ENCODE data around the gene PCDHGB5.
"Not testable (repeated sequence)": the region's sequence is repeated elsewhere in the genome, so short reads cannot be mapped to it uniquely, and the experiment has no call there.

Gene PCDHGB5

DNA sequence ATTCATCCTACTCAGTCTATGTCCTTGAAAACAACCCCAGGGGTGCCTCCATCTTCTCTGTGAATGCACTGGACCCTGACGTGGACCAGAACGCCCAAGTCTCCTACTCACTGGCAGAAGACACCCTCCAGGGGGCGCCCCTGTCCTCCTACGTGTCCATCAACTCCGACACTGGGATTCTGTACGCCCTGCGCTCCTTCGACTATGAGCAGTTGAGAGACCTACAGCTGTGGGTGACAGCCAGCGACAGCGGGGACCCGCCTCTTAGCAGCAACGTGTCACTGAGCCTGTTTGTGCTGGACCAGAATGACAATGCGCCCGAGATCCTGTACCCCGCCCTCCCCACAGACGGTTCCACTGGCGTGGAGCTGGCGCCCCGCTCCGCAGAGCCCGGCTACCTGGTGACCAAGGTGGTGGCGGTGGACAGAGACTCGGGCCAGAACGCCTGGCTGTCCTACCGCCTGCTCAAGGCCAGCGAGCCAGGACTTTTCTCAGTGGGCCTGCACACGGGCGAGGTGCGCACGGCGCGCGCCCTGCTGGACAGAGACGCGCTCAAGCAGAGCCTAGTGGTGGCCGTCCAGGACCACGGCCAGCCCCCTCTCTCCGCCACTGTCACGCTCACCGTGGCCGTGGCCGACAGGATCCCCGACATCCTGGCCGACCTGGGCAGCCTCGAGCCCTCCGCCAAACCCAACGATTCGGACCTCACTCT lies 22.1 kb upstream of the PCDHGB5 start:
- DNase-seq (ENCODE audit: low read depth in 2 of 2): not testable (repeated sequence)

DNA sequence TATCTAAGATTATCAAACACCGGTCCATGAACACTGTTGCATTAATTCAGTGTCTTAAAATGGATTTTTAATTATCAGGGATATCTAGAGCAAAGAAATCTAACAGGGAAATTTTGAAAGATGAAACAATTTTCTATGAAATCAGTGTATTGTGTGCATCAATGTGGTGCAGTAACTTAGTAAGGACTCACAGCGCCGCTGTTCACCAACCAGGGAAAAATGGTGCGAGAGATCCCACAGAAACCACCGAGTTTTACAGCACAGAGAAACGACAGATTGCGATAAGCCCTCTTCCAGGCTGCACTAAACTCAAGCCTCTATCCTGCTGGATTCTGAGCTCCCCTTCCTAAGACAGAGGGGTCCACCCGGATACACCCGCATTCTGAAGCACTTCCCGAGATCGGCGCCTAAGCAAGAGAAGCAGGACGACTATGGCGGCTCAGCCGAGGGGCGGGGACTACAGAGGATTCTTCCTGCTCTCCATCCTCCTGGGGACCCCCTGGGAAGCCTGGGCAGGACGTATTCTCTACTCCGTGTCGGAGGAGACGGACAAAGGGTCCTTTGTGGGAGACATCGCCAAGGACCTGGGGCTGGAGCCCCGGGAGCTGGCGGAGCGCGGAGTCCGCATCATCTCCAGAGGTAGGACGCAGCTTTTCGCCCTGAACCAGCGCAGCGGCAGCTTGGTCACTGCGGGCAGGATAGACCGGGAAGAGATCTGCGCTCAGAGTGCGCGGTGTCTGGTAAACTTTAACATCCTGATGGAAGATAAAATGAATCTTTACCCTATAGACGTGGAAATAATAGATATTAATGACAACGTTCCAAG lies 15.1 kb upstream of the PCDHGB5 start, which contains the start of gene PCDHGA7:
TSS of gene PCDHGA7 (plus strand) at position 274 of the 826 bp plus-strand sequence. CDS start at position 432, 158 bp downstream.
- no peak for DNase-seq (ENCODE audit: low read depth in 2 of 2)

DNA sequence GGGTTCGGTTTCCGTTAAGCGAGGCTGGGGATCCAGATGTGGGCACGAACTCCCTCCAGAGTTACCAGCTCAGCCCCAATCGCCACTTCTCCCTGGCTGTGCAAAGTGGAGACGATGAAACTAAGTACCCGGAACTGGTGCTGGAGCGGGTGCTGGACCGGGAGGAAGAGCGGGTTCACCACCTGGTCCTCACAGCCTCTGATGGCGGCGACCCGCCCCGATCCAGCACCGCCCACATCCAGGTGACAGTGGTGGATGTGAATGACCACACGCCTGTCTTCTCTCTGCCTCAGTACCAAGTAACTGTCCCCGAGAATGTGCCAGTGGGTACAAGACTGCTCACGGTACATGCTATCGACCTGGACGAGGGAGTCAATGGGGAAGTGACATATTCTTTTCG lies 14.4 kb upstream of the PCDHGB5 start:
- no peak for DNase-seq (ENCODE audit: low read depth in 2 of 2)

DNA sequence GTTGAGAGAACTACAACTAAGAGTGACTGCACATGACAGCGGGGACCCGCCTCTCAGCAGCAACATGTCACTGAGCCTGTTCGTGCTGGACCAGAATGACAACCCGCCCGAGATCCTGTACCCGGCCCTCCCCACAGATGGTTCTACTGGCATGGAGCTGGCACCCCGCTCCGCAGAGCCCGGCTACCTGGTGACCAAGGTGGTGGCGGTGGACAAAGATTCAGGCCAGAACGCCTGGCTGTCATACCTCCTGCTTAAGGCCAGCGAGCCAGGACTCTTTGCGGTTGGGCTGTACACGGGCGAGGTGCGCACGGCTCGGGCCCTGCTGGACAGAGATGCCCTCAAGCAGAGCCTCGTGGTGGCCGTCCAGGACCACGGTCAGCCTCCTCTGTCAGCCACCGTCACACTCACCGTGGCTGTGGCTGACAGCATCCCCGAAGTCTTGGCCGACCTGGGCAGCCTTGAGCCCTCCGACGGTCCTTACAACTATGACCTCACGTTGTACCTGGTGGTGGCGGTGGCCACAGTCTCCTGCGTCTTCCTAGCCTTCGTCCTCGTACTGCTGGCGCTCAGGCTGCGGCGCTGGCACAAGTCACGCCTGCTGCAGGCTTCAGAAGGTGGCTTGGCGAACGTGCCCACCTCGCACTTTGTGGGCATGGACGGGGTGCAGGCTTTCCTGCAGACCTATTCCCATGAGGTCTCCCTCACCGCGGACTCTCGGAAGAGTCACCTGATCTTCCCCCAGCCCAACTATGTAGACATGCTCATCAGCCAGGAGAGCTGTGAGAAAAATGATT lies 13.1 kb upstream of the PCDHGB5 start:
- DNase-seq (ENCODE audit: low read depth in 2 of 2): no peak

DNA sequence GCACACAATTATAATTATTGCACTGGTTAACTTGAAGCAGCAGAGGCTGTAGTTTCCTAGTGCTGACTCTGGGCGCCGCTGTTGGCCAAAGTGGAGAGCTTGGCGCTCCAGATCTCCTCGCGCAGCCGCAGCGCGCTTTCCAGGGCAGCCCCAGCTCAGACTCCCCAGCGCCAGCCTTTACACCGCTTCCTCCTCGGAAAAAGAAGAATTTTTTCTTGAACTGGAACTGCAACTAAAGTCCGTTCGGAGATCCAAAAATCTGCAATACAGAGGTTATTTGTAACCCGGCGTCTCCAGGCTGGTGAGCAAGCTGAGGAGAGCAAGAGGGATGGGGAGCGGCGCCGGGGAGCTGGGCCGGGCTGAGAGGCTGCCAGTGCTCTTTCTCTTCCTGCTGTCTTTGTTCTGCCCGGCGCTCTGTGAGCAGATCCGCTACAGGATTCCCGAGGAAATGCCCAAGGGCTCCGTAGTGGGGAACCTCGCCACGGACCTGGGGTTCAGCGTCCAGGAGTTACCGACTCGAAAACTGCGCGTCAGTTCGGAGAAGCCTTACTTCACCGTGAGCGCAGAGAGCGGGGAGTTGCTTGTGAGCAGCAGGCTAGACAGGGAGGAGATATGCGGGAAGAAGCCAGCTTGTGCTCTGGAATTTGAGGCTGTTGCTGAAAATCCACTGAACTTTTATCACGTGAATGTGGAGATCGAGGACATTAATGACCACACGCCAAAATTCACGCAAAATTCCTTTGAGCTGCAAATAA lies 10.0 kb upstream of the PCDHGB5 start, which contains the start of gene PCDHGB4:
TSS of gene PCDHGB4 (plus strand) at position 142 of the 755 bp plus-strand sequence. CDS start at position 329, 187 bp downstream.
- not testable (repeated sequence) for DNase-seq (ENCODE audit: low read depth in 2 of 2)

DNA sequence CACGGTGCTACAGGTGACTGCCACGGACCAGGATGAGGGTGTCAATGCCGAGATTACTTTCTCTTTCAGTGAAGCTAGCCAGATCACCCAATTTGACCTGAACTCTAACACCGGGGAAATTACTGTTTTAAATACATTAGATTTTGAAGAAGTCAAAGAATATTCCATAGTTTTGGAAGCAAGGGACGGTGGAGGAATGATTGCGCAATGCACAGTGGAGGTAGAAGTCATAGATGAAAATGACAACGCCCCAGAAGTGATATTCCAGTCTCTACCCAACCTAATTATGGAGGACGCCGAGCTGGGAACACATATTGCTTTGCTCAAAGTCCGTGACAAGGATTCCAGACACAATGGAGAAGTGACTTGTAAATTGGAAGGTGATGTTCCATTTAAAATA lies 9.1 kb upstream of the PCDHGB5 start:
- DNase-seq (ENCODE audit: low read depth in 2 of 2): no peak

DNA sequence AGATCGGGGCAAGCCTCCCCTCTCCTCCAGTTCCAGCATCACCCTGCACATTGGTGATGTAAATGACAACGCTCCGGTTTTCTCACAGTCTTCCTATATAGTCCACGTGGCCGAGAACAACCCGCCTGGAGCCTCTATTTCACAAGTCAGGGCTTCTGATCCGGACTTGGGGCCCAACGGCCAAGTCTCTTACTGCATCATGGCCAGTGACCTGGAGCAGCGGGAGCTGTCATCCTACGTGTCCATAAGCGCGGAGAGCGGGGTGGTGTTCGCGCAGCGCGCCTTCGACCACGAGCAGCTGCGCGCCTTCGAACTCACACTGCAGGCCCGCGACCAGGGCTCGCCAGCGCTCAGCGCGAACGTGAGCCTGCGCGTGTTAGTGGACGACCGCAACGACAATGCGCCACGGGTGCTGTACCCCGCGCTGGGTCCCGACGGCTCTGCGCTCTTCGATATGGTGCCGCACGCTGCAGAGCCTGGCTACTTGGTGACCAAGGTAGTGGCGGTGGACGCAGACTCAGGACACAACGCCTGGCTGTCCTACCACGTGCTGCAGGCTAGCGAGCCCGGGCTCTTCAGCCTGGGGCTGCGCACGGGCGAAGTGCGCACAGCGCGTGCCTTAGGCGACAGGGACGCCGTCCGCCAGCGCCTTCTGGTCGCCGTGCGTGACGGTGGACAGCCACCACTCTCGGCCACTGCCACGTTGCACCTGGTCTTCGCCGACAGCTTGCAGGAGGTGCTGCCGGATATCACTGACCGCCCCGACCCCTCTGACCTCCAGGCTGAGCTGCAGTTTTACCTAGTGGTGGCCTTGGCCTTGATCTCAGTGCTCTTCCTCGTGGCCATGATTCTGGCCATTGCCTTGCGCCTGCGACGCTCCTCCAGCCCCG lies 8.3 kb upstream of the PCDHGB5 start:
- no peak for DNase-seq (ENCODE audit: low read depth in 2 of 2)

DNA sequence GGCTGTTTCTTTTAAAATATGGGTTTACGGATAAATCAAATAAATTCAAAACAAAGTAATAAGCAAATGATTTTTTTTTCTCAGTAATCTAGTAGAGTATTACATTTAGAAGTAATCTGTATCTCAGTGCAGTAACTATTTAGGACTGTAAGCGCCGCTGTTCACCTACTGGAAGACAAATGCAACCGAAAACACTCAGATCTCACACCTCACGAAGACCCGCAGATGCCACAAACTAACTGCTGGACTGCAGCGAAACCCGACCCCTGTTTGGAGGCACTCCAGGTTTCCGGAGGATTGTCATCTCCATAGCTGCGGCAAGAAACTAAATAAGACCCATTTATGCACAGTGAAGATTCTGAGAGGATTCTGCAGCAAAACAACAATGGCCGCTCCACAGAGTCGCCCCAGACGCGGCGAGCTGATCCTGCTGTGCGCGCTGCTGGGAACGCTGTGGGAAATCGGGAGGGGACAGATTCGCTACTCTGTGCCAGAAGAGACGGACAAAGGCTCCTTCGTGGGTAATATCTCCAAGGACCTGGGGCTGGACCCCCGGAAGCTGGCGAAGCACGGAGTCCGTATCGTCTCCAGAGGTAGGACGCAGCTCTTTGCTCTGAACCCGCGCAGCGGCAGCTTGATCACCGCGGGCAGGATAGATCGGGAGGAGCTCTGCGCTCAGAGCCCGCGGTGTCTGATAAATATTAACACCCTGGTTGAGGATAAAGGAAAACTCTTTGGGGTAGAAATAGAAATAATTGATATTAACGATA lies 5.1 kb upstream of the PCDHGB5 start, which contains the start of gene PCDHGA8:
TSS of gene PCDHGA8 (plus strand) at position 205 of the 770 bp plus-strand sequence. CDS start at position 386, 181 bp downstream.
- no peak for DNase-seq (ENCODE audit: low read depth in 2 of 2)

DNA sequence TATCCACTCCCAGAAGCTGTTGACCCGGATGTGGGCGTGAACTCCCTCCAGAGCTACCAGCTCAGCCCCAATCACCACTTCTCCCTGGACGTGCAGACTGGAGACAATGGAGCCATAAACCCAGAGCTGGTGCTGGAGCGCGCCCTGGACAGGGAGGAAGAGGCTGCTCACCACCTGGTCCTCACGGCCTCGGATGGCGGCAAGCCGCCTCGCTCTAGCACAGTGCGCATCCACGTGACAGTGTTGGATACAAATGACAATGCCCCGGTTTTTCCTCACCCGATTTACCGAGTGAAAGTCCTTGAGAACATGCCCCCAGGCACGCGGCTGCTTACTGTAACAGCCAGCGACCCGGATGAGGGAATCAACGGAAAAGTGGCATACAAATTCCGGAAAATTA lies 4.5 kb upstream of the PCDHGB5 start:
- no peak for DNase-seq (ENCODE audit: low read depth in 2 of 2)

DNA sequence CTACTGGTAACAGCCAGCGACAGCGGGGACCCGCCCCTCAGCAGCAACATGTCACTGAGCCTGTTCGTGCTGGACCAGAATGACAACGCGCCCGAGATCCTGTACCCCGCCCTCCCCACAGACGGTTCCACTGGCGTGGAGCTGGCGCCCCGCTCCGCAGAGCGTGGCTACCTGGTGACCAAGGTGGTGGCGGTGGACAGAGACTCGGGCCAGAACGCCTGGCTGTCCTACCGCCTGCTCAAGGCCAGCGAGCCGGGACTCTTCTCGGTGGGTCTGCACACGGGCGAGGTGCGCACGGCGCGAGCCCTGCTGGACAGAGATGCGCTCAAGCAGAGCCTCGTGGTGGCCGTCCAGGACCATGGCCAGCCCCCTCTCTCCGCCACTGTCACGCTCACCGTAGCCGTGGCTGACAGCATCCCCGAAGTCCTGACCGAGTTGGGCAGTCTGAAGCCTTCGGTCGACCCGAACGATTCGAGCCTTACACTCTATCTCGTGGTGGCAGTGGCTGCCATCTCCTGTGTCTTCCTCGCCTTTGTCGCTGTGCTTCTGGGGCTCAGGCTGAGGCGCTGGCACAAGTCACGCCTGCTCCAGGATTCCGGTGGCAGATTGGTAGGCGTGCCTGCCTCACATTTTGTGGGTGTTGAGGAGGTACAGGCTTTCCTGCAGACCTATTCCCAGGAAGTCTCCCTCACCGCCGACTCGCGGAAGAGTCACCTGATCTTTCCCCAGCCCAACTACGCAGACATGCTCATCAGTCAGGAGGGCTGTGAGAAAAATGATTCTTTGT lies 3.2 kb upstream of the PCDHGB5 start:
- DNase-seq (ENCODE audit: low read depth in 2 of 2): not testable (repeated sequence)

DNA sequence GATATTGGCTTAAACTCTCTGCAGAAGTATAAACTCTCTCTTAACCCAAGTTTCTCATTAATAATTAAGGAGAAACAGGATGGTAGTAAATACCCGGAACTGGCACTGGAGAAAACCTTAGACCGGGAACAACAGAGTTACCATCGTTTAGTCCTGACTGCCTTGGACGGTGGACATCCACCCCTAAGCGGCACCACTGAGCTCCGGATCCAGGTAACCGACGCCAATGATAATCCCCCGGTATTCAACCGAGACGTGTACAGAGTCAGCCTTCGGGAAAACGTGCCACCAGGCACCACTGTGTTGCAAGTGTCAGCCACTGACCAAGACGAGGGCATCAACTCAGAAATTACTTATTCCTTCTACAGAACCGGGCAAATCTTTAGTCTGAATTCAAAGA lies 861 bp downstream of the PCDHGB5 start:
- no peak for DNase-seq (ENCODE audit: low read depth in 2 of 2)

DNA sequence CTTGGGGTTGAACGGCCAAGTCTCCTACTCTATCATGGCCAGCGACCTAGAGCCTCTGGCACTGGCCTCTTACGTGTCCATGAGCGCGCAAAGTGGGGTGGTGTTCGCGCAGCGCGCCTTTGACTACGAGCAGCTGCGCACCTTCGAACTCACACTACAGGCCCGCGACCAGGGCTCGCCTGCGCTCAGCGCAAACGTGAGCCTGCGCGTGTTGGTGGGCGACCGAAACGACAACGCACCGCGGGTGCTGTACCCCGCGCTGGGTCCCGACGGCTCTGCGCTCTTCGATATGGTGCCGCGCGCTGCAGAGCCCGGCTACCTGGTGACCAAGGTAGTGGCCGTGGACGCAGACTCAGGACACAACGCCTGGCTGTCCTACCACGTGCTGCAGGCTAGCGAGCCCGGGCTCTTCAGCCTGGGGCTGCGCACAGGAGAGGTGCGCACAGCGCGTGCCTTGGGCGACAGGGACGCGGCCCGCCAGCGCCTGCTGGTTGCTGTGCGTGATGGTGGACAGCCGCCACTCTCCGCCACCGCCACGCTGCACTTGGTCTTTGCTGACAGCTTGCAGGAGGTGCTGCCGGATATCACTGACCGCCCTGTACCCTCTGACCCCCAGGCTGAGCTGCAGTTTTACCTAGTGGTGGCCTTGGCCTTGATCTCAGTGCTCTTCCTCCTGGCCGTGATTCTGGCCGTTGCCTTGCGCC lies 2.0 kb downstream of the PCDHGB5 start:
- no peak for DNase-seq (ENCODE audit: low read depth in 2 of 2)

DNA sequence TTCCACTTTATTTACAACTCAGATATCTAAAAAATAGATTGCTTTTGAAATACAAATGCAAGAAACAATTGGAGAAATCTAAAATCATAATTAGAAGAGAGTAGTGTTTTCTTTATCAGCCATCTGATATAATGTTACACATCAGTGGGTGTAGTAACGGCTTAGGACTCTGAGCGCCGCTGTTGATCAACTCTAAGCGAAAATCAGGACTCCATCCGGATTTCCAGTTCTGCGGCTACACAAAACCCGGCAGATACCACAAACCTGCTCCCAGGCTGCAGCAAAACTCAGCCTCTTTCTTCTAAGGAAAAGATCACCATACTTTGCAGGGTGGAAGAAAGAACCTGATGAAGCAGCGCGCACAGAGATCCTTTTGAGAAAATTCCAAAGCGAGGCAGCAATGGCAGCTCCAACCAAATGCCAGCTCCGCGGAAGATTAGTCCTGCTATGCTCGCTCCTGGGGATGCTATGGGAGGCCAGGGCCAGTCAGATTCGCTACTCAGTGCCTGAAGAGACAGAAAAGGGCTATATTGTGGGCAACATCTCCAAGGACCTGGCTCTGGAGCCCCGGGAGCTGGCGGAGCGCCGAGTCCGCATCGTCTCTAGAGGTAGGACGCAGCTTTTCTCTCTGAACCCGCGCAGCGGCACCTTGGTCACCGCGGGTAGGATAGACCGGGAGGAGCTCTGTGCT lies 5.0 kb downstream of the PCDHGB5 start, which contains the start of gene PCDHGA9:
TSS of gene PCDHGA9 (plus strand) at position 226 of the 691 bp plus-strand sequence. CDS start at position 401, 175 bp downstream.
- DNase-seq (ENCODE audit: low read depth in 2 of 2): no peak

DNA sequence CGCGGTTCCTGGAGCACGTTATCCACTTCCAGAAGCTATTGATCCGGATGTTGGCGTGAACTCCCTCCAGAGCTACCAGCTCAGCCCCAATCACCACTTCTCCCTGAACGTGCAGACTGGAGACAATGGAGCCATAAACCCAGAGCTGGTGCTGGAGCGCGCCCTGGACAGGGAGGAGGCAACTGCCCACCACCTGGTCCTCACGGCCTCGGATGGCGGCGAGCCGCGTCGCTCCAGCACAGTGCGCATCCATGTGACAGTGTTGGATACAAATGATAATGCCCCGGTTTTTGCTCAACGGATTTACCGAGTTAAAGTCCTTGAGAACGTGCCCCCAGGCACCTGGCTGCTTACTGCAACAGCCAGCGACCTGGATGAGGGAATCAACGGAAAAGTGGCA lies 5.6 kb downstream of the PCDHGB5 start:
- DNase-seq (ENCODE audit: low read depth in 2 of 2): no peak

DNA sequence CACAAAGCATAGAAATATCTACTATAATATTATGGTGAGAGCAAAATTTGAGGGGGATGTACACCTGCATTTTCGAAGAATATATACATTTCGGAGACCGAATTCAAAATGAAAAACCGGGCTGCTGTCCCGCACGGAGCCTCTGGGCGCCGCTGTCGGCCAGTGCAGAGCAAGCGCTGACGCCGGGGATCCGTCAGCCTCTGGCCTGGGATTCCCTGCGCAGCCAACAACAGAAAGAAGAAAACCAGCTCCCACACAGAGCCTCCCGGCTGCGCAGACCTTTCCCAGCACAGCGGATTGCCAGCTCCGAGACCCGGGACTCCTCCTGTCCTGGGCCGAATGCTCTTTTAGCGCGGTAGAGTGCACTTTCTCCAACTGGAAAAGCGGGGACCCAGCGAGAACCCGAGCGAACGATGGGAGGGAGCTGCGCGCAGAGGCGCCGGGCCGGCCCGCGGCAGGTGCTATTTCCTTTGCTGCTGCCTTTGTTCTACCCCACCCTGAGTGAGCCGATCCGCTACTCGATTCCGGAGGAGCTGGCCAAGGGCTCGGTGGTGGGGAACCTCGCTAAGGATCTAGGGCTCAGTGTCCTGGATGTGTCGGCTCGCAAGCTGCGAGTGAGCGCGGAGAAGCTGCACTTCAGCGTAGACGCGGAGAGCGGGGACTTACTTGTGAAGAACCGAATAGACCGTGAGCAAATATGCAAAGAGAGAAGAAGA lies 10.2 kb downstream of the PCDHGB5 start, which contains the start of gene PCDHGB6:
TSS of gene PCDHGB6 (plus strand) at position 232 of the 716 bp plus-strand sequence. CDS start at position 414, 182 bp downstream.
- DNase-seq (ENCODE audit: low read depth in 2 of 2): not testable (repeated sequence)

DNA sequence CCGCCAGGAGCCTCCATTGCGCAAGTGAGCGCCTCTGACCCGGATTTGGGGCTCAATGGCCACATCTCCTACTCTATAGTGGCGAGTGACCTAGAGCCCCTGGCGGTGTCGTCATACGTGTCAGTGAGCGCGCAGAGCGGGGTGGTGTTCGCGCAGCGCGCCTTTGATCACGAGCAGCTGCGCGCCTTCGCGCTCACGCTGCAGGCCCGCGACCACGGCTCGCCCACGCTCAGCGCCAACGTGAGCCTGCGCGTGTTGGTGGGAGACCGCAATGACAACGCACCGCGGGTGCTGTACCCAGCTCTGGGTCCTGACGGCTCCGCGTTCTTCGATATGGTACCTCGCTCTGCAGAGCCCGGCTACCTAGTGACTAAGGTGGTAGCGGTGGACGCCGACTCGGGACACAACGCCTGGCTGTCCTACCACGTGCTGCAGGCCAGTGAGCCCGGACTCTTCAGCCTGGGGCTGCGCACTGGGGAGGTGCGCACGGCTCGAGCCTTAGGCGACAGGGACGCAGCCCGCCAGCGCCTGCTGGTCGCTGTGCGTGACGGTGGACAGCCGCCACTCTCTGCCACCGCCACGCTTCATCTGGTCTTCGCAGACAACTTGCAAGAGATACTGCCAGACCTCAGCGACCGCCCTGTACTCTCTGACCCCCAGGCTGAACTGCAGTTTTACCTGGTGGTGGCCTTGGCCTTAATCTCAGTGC lies 12.0 kb downstream of the PCDHGB5 start:
- DNase-seq (ENCODE audit: low read depth in 2 of 2): no peak
